Ovary (tissue), 9 donors: Measurements from ENCODE around the gene DCT. TPM values are rescaled to one million over a fixed set of nuclear protein-coding genes. Genes with fewer than 3 reads are reported as not detected.

ENCODE experiments used
- DNase-seq, 5 donors: peaks; one replicate each; pipeline ENCODE4 v3.0.0-alpha.2; 2019 to 2020
- H3K27ac ChIP-seq, 2 donors: fragments of 200-600 bp; one replicate each; pipeline versions ENCODE4 v1.5.1 to v1.8.0; 2019 to 2022
- H3K27me3 ChIP-seq: fragments of 200-600 bp; one replicate; pipeline ENCODE4 v1.8.0; 2022
- H3K36me3 ChIP-seq: fragments of 200-600 bp; sonication (generic); one replicate; pipeline ENCODE4 v1.5.1; 2019
- H3K4me1 ChIP-seq: one replicate; pipeline ENCODE4 v1.8.1; 2013; ENCODE audit warnings: mild to moderate bottlenecking, moderate library complexity; ENCODE audit not compliant: insufficient read depth
- H3K4me3 ChIP-seq: fragments of 200-600 bp; sonication (generic); one replicate; pipeline ENCODE4 v1.5.1; 2017
- H3K9me3 ChIP-seq, 2 donors: fragments of 200-600 bp in 1 of 2; sonication (generic) in 1 of 2; one replicate each; pipeline versions ENCODE4 v1.5.1 to v1.8.1; 2013 to 2019; ENCODE audit warnings: mild to moderate bottlenecking in 1 of 2, moderate library complexity in 1 of 2
- EP300 ChIP-seq: sonication (generic); formaldehyde crosslinking; IDR thresholded peaks from one replicate; pipeline ENCODE4 v1.6.1; 2017; ENCODE audit warnings: antibody characterized with exemption
- POLR2A ChIP-seq: fragments of 450-650 bp; IDR thresholded peaks from one replicate; pipeline ENCODE4 v1.6.1; 2017; ENCODE audit warnings: antibody characterized with exemption, mild to moderate bottlenecking, moderate library complexity
- WGBS, 3 donors: extraction: QIAGEN DNeasy Blood & Tissue Kit in 1 of 3; methylation state at CpG; one replicate each; pipeline versions ENCODE4 v1.1.5 to v1.1.7; 2013 to 2017; 5-methylcytosine and 5-hydroxymethylcytosine counted together
- intact Hi-C, 4 donors: fragments of 100-400 bp; cut with DNase I; formaldehyde crosslinking; loops; one replicate each; pipeline versions ENCODE4 v1.11.0 to v1.15.1; 2022 to 2023
- polyA plus RNA-seq, 2 donors: library from polyadenylated mRNA; stranded (reverse); fragments of 200-250 nt in 1 of 2; fragments of 350-450 nt in 1 of 2; fragmentation: Illumina TruSeq in 1 of 2; extraction: RNeasy Lipid Tissue Mini Kit (QIAGEN cat#74804) in 1 of 2; gene quantifications; one replicate each; pipeline ENCODE4 v1.2.3, GENCODE V29; 2013 to 2014
- total RNA-seq, 7 donors: library from RNA; depleted of rRNA in 2 of 7; stranded (reverse); fragments of >200 nt in 2 of 7; fragmentation: NEBNext Ultra II Directional in 3 of 7; extraction: Animal tissue kit (Norgen Biotek cat#: 25700) in 3 of 7; gene quantifications; one replicate each; pipeline versions ENCODE4 v1.1.0 to v1.2.4, GENCODE V29; 2016 to 2023
- TF ChIP-seq, protein P1 (sequence below), 3 donors: fragments of 450-650 bp in 2 of 3; fragments of 200-600 bp in 1 of 3; IDR thresholded peaks; one replicate each; pipeline versions ENCODE4 v1.5.1 to v1.8.0; 2016 to 2022; ENCODE audit warnings: antibody characterized with exemption in 3 of 3, mild to moderate bottlenecking in 1 of 3
- donor health status: DM: no; HTN: no; CAD: no; lungs with moderate emphysema.
- donor health status: DM: no; HTN: no; CAD: no.
- donor health status: Bipolar disorder and iron deficiency.
- donor health status: DM: yes; HTN: yes; CAD: no.
- donor health status: DM: no; HTN: no; CAD: no.
- donor health status: DM: yes; HTN: yes; CAD: no.

DCT gene
- total and polyA plus RNA-seq, 9 donors, result 0.27 to 0.92 (median 0.58) TPM

DNA sequence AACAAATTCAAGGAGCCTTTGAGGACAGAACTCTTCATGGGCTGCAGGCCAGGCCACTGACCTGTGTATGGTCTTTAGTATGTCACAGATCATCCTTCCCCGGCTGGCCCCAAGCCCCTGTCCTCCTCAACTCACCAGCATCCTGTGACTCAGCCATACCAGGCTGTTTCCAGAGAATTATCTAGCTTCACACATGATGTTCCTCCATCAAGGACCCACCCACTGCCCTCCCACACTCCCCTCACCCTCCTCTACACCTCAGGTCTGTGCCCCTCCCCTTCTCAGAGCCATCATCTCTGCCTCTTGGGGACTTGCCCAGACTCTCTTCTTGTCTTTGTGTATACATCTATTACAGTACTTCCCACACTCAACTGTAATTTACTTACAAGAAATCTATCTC is 14.7 kb downstream of the DCT start:
- Histone ChIP-seq H3K27me3 (no peaks in the 10 kb centered on the region), H3K9me3 (no peaks in the 10 kb centered on the region), H3K4me1 (no peaks in the 10 kb centered on the region), H3K36me3 (no peaks in the 10 kb centered on the region), H3K27ac (no peak overlapping the region), H3K4me3 (no peak overlapping the region)
- no peak for DNase-seq
- WGBS, 3 donors, result 65 to 75% (median 73%) methylated on average over 1 of the region's 1 CpG
- TF ChIP-seq EP300, result no peak
- TF ChIP-seq POLR2A, result no peak
- TF ChIP-seq, protein P1, sequence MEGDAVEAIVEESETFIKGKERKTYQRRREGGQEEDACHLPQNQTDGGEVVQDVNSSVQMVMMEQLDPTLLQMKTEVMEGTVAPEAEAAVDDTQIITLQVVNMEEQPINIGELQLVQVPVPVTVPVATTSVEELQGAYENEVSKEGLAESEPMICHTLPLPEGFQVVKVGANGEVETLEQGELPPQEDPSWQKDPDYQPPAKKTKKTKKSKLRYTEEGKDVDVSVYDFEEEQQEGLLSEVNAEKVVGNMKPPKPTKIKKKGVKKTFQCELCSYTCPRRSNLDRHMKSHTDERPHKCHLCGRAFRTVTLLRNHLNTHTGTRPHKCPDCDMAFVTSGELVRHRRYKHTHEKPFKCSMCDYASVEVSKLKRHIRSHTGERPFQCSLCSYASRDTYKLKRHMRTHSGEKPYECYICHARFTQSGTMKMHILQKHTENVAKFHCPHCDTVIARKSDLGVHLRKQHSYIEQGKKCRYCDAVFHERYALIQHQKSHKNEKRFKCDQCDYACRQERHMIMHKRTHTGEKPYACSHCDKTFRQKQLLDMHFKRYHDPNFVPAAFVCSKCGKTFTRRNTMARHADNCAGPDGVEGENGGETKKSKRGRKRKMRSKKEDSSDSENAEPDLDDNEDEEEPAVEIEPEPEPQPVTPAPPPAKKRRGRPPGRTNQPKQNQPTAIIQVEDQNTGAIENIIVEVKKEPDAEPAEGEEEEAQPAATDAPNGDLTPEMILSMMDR (IDR thresholded peaks at IDR 0.05), result no peak
- intact Hi-C loops, result no loop called here

DNA sequence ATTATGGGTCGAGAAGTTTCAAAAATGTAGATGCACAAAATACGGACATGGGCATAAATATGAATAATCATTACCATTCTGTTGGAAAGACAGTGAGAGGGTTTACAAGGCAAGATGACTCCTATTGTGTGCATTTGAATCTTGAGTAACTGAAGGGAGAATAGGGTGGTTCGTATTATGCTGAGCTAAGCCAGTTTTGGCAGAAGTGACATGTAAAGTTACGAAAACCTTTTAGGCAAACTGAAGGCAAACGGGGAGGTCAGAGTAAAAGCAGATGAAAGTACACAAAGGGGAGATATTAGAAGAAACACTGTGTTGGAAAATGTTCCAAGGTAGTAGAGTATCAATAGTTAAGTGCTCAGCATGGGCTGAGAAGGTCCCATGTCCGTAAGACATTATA is 16.8 kb downstream of the DCT start:
- Histone ChIP-seq H3K4me1 (no peaks in the 10 kb centered on the region), H3K9me3 (no peaks in the 10 kb centered on the region), H3K4me3 (no peak overlapping the region), H3K36me3 (no peaks in the 10 kb centered on the region), H3K27me3 (no peaks in the 10 kb centered on the region), H3K27ac (no peak overlapping the region)
- TF ChIP-seq EP300 (no peak), POLR2A (no peak)
- TF ChIP-seq, protein P1 (IDR thresholded peaks at IDR 0.05), result no peak
- DNase-seq, result no peak
- intact Hi-C loops, result no loop called here
- 88 to 90% (median 89%) methylated on average over 6 of the region's 6 CpGs for WGBS, 3 donors

DNA sequence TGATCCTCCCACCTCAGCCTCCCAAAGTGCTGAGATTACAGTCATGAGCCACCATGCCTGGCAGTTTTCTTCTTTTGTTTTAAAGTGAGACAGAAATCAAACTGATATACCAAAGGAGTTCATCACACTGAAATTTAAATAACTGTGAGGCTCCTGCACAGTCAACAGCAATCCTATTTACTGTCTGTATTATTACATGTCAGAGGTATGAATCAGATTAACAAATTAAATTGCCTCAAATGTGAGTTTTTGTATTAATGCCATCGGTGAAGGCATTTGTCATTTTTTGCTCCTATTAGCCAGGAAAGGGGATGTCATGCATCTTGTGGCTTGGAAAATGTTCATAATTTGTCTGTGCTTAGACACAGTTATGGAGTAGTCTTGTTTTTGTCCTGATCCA is 20.4 kb downstream of the DCT start:
- DNase-seq, result no peak
- Histone ChIP-seq H3K27me3 (no peaks in the 10 kb centered on the region), H3K4me3 (no peak overlapping the region), H3K9me3 (no peaks in the 10 kb centered on the region), H3K27ac (no peak overlapping the region), H3K4me1 (no peaks in the 10 kb centered on the region), H3K36me3 (no peaks in the 10 kb centered on the region)
- WGBS, 3 donors, result 92 to 97% (median 94%) methylated on average over 1 of the region's 1 CpG
- TF ChIP-seq POLR2A (no peak), EP300 (no peak)
- TF ChIP-seq, protein P1 (IDR thresholded peaks at IDR 0.05), result no peak
- intact Hi-C loops, result no loop called here

DNA sequence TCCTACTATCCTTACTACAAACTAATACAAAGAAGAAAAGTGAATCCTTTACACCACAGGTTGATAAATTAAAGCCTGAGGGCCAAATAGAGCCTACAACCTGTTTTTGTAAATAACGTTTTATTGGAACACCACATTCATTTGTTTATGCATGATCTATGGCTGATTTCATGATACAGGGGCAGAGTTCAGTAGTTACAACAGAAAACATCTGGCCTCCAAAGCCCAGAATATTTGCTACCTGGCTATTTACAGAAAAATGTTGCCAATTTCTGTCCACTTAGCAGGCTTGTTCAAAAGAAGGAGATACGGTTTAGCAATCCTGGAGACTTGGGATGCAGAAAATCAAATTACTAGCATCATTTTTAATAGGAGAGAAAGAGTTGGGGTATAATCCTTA is 24.1 kb downstream of the DCT start:
- intact Hi-C loops, result no loop called here
- no peak overlapping the region for H3K4me3 ChIP-seq
- DNase-seq, result no peak
- no peaks in the 10 kb centered on the region for H3K36me3 ChIP-seq
- H3K4me1 ChIP-seq, result no peaks in the 10 kb centered on the region
- no peak overlapping the region for H3K27ac ChIP-seq
- H3K27me3 ChIP-seq, result no peaks in the 10 kb centered on the region
- 30 to 34% (median 31%) methylated on average over 2 of the region's 2 CpGs for WGBS, 3 donors
- TF ChIP-seq EP300 (no peak), POLR2A (no peak)
- TF ChIP-seq, protein P1 (IDR thresholded peaks at IDR 0.05), result no peak
- no peaks in the 10 kb centered on the region for H3K9me3 ChIP-seq

DNA sequence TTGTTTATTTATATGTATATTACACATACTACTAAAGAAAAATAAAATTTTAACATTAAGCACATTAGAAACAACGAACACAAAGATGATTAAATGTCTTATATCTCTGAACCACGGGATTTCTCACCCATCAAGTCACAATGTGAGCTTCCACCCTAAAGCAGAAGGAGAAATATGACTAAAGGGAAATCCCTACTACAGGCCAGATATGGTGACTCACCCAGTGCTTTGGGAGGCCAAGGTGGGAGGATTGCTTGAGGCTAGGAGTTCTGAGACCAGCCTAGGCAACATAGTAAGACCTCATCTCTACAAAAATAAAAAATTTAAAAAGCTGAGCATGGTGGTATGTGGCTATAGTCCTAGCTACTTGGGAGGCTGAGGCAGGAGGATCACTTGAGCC is 24.6 kb downstream of the DCT start:
- no peaks in the 10 kb centered on the region for H3K27me3 ChIP-seq
- DNase-seq, result no peak
- H3K36me3 ChIP-seq, result no peaks in the 10 kb centered on the region
- no peak overlapping the region for H3K27ac ChIP-seq
- TF ChIP-seq EP300 (no peak), POLR2A (no peak)
- TF ChIP-seq, protein P1 (IDR thresholded peaks at IDR 0.05), result no peak
- intact Hi-C loops, result no loop called here
- no peak overlapping the region for H3K4me3 ChIP-seq
- 46 to 75% (median 67%) methylated on average over 2 of the region's 2 CpGs for WGBS, 3 donors
- no peaks in the 10 kb centered on the region for H3K4me1 ChIP-seq
- no peaks in the 10 kb centered on the region for H3K9me3 ChIP-seq
